Breast epithelium (tissue), 3 donors: Measurements from ENCODE around the gene VAMP4.

Experiments
- CTCF ChIP-seq, 3 donors: fragments of 450-650 bp; IDR thresholded peaks; one replicate each; pipeline ENCODE4 v1.5.1; 2016 to 2017; ENCODE audit warnings: antibody characterized with exemption in 3 of 3, mild to moderate bottlenecking in 3 of 3, moderate library complexity in 3 of 3
- POLR2A ChIP-seq: fragments of 450-650 bp; IDR thresholded peaks from one replicate; pipeline ENCODE4 v1.6.1; 2016; ENCODE audit warnings: antibody characterized with exemption, mild to moderate bottlenecking, moderate library complexity

DNA sequence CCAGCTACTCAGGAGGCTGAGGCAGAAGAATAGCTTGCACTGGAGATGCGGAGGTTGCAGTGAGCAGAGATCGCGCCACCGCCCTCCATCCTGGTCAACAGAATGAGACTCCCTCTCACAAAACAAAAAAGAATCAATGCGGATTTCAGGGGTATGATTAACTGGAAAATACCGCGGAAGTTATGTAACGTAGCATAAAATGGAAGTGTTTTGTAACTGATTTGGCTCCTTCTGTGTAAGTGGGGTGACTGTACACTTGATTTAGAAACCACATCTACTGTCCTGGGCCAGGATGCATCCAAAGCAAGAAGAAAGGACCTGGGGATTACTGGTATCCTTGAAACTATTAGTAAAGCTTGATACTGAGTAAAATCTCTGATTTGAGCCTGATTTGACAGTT lies 3.1 kb upstream of the VAMP4 start:
- TF ChIP-seq CTCF (IDR thresholded peaks at IDR 0.05): no peak
- no peak for TF ChIP-seq POLR2A
